ENCODE data around the gene ARHGEF7. TPM values are rescaled to one million over a fixed set of nuclear protein-coding genes. Genes with fewer than 3 reads are reported as not detected.
A peak's percentile ranks its signal among the peaks of the same experiment; 100 is the strongest.

Gene ARHGEF7
- polyA plus RNA-seq, 3 donors from 2014 or later: 7.8 to 16.4 (median 7.9) TPM

DNA sequence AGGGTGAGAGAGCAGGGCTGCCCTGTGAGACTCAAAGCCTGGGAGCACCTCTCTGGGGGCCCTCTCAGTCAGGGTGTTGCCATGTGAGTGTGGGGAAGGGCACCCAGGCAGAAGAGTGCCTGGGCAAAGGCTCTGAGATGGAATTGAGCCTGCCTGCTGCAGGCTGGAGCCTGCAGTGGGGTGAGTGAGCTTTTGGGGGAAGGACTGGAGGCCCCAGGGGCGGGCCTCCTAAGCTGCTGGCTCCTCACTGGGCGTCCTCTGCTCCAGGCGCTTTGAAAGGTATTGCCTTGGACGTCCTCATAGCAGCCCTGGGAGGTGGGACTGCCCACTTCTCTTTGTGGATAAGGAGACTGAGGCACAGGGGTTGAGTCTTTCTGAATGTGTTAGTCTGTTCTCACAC is 60.3 kb downstream of the ARHGEF7 start:
- H3K27me3 Mint-ChIP-seq (ENCODE audit: low read depth in 3 of 3): peaks cover 4 to 8% (median 8%) of the 10 kb centered on the region in 3 donors
- peak overlapping the region in 1 of 5 donors; percentile 72 for H3K4me3 Mint-ChIP-seq
- no peak for DNase-seq
- peaks cover 70 to 93% of the 10 kb centered on the region in 2 donors for H3K4me1 Mint-ChIP-seq
- H3K36me3 Mint-ChIP-seq: peaks cover 0 to 11% (median 5%) of the 10 kb centered on the region in 3 donors
- peak overlapping the region; percentile 93 to 99 (median 98) for H3K27ac Mint-ChIP-seq
- H3K9me3 Mint-ChIP-seq: no peaks in the 10 kb centered on the region

DNA sequence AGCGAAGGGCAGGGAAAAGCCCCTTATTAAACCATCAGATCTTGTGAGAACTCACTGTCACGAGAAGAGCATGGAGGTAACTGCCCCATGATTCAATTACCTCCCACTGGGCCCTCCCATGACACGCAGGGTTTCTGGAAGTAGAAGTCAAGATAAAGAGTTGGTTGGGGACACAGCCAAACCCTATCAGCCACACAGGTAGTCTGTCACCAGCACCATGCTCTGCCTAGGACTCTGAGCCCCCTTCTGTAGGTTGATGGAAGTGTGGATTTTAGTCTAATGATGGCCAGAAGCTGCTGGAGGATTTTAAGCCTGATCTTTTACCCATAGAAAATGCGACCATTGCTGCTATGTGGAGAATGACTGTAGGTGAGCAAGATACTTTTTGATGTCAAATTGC is 60.8 kb downstream of the ARHGEF7 start:
- peaks cover 0 to 11% (median 5%) of the 10 kb centered on the region in 3 donors for H3K36me3 Mint-ChIP-seq
- peaks cover 4 to 8% (median 8%) of the 10 kb centered on the region in 3 donors for H3K27me3 Mint-ChIP-seq (ENCODE audit: low read depth in 3 of 3)
- H3K4me1 Mint-ChIP-seq: peaks cover 71 to 92% of the 10 kb centered on the region in 2 donors
- no peaks in the 10 kb centered on the region for H3K9me3 Mint-ChIP-seq
- DNase-seq: no peak
- peak overlapping the region; percentile 93 to 99 (median 98) for H3K27ac Mint-ChIP-seq
- peak overlapping the region in 4 of 5 donors; percentile 43 to 85 (median 78) for H3K4me3 Mint-ChIP-seq

DNA sequence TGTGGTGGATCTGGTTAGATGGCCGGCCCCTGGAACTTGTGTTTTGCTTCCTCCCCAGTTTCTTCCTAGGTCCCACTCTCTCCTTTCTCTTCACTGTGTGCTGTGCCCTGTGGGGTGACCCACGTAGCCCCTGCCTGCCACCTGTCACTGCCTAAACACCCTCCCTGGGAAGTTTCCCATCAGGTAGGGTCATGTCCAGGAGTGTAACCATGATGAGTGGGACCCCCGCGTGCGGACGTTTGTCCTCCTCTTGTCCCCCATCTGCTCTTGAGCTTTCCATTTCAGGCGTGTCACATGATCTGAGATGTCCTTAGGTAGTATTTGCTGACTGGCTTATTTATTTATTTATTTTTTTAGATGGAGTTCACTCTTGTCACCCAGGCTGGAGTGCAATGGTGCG is 61.3 kb downstream of the ARHGEF7 start:
- Mint-ChIP-seq H3K4me1 (peaks cover 73 to 92% of the 10 kb centered on the region in 2 donors), H3K4me3 (peak overlapping the region; percentile 43 to 85 (median 74)), H3K36me3 (peaks cover 0 to 11% (median 6%) of the 10 kb centered on the region in 3 donors), H3K27me3 (ENCODE audit: low read depth in 3 of 3) (peaks cover 4 to 8% (median 8%) of the 10 kb centered on the region in 3 donors), H3K9me3 (no peaks in the 10 kb centered on the region), H3K27ac (peak overlapping the region; percentile 93 to 99 (median 98))
- DNase-seq: no peak

DNA sequence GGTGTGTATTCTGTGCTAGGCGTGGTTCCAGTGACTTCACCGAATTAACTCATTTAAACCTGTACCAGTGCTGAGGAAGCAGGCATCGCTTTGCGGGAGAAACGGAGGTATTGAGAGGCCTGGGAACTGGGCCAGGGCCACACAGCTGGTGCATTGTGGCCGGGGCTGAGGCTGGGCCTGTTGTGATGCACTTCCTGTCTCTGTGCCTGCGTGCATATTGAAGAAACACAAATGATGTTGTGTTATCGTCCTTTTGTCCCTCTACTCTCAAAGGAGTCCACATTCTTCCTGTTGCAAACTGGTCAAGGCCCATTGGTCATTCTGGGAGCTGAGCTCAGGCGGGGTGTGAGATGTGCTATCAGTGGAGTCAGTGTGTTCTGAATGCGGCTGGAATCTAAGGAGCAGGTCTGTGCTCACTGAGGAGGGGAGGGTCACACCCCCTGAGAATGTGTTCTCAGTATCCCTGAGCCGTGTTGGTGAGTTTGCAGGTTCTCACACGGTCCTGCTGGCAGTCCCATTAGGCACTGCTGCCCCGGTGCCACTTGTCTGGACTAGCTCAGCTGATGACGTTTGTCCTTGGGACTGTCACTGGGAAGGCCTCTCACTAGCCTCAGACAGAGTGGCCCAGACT is 62.1 kb downstream of the ARHGEF7 start:
- Mint-ChIP-seq H3K9me3 (no peaks in the 10 kb centered on the region), H3K27ac (peak overlapping the region; percentile 93 to 99 (median 98)), H3K4me1 (peaks cover 70 to 88% of the 10 kb centered on the region in 2 donors), H3K36me3 (peaks cover 0 to 11% (median 8%) of the 10 kb centered on the region in 3 donors), H3K4me3 (peak overlapping the region; percentile 66 to 85 (median 74)), H3K27me3 (ENCODE audit: low read depth in 3 of 3) (peaks cover 5 to 8% (median 8%) of the 10 kb centered on the region in 3 donors)
- DNase-seq: peak; percentile 79 to 83 (median 82)

DNA sequence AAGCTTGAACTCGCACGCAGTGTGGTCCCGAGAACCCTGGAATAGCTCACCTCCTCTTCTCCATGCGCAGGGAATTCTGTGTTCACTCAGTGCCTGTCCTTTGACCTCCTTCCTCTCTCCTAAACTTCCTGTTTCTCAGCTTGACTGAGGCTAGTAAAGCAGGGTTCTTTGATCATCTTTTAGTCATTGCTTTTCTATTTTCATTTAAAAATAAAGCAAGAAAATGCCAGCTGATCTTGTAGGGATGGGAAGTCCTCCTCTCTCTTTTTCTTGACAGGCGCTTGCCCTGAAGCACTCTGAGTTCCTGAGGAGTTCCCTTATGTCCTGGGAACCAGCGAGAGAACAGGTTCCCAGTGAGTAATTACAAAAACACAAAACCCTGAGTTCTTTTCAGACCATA is 62.8 kb downstream of the ARHGEF7 start:
- peaks cover 0 to 11% (median 8%) of the 10 kb centered on the region in 3 donors for H3K36me3 Mint-ChIP-seq
- peaks cover 71 to 88% of the 10 kb centered on the region in 2 donors for H3K4me1 Mint-ChIP-seq
- H3K4me3 Mint-ChIP-seq: peak overlapping the region; percentile 32 to 85 (median 70)
- DNase-seq: no peak
- H3K27ac Mint-ChIP-seq: peak overlapping the region; percentile 93 to 99 (median 98)
- no peaks in the 10 kb centered on the region for H3K9me3 Mint-ChIP-seq
- peaks cover 5 to 8% (median 8%) of the 10 kb centered on the region in 3 donors for H3K27me3 Mint-ChIP-seq (ENCODE audit: low read depth in 3 of 3)

DNA sequence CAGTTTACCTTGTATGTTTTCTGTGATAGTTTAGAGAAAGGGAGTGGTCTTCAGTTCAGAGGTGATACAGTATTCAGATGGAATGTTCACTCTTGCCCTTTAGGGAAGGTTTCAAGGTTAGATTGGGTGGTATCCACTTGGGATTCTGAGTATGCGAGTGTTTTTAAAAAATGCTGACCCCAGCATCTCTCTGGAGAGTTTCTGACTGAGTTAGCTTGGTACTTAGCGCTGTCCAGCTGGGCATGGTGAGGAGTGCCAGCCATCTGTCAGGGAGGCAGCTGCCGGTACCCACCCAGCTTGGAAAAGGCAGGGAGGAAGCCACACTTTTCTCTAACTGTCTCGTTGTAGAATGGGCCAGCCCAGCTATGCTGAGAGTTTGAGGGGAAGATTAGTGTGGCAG is 63.3 kb downstream of the ARHGEF7 start:
- Mint-ChIP-seq H3K4me3 (peak overlapping the region in 1 of 5 donors; percentile 85), H3K27ac (peak overlapping the region; percentile 93 to 99 (median 98)), H3K27me3 (ENCODE audit: low read depth in 3 of 3) (peaks cover 9 to 12% (median 10%) of the 10 kb centered on the region in 3 donors), H3K4me1 (peaks cover 74 to 88% of the 10 kb centered on the region in 2 donors), H3K9me3 (no peaks in the 10 kb centered on the region), H3K36me3 (peaks cover 0 to 11% (median 8%) of the 10 kb centered on the region in 3 donors)
- DNase-seq: no peak

DNA sequence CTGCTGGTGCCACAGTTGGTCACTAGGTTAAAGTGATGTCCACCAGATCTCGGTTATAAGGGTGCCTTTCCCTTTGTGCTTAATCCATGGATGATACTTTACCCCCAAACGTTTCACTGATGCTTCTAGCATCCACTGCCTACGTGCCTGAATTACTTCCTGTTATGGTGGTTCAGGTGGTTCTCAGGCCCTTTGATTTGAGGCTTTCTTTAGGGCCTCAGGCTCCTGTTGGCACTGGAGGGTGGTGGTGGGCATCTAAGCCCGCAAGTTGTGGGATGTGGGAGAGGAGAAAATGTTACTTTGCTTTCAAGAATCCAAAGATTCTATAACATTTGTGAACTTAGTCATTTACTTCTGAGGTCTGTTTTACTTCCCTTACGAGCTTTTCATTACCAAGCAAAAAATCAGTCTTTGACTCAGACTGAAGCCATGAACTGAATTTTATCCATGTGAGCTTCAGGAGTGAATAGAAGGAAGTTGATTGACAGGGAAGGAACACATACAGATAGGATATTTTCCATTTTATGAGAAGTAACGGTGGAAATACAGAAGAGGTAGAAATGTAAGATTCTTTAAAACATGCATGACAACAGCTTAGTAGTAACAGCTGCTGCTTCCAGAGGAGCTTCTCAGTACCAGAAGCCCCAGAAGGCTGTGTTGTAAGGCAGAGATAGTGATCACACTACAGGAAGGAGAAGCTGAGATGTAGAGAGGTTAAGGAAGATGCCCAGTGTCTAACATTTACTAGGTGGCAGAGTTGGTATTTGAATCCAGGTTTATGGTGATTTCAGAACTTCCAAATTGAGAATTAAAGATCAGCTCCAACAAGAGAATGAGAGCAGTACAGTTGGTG is 65.0 kb downstream of the ARHGEF7 start:
- Mint-ChIP-seq H3K36me3 (peaks cover 0 to 8% (median under 1%) of the 10 kb centered on the region in 3 donors), H3K9me3 (no peaks in the 10 kb centered on the region), H3K27ac (peak overlapping the region; percentile 46 to 96 (median 64)), H3K4me3 (no peak overlapping the region), H3K27me3 (ENCODE audit: low read depth in 3 of 3) (peaks cover 16 to 22% (median 17%) of the 10 kb centered on the region in 3 donors), H3K4me1 (peaks cover 84 to 90% of the 10 kb centered on the region in 2 donors)
- DNase-seq: no peak

DNA sequence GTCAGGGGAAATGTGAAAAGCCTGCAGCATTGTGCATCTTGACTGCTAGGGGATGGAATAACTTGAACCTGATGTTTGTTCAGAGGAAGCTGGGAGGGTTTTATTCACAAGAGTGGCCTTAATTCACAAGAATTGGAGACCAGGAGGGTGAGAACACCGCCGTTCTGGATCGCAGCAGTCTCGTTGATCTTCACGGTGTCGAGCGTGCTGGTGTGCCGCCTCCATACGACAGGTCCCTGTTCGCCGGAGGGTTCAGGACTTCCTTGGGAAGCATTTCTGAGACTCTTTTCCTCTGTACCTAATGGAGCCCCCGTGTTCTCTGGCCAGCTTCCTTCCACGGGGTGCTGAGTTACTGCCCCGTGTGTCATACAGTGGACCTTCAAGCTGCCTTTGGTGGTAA is 66.9 kb downstream of the ARHGEF7 start:
- H3K27ac Mint-ChIP-seq: peak overlapping the region in 2 of 6 donors; percentile 92 to 96
- peaks cover 0 to 8% (median 0%) of the 10 kb centered on the region in 3 donors for H3K36me3 Mint-ChIP-seq
- peak overlapping the region in 1 of 5 donors; percentile 2 for H3K4me3 Mint-ChIP-seq
- no peaks in the 10 kb centered on the region for H3K9me3 Mint-ChIP-seq
- no peak for DNase-seq
- peaks cover 86 to 90% of the 10 kb centered on the region in 2 donors for H3K4me1 Mint-ChIP-seq
- H3K27me3 Mint-ChIP-seq (ENCODE audit: low read depth in 3 of 3): peaks cover 14 to 23% (median 17%) of the 10 kb centered on the region in 3 donors

DNA sequence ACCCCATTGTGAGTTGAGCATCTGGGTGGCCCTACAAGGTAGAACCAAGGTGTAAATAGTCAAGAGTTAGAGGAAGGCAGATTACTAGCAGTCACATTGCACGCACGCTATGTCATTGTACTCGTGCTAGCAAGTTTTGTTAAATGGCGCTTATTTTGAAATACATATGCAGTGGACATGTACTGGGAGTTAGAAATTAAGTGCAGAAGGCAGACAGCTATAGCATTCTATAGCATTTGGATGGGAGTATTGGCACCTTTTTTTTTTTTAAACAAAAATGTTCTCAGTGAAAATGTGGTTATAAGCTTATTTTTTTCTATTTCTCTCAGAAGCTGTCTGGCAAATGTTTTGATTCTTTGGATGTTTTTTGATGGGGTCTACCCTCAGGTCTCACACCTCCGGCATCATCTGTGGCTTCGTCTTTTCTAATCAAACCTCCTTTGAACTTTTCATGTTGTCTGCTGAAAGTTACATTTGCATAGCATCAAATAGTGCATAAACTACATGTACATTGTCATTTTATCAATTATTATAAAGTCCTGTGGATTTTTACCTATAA is 68.1 kb downstream of the ARHGEF7 start:
- Mint-ChIP-seq H3K9me3 (no peaks in the 10 kb centered on the region), H3K36me3 (peaks cover 0 to 8% (median 0%) of the 10 kb centered on the region in 3 donors), H3K27me3 (ENCODE audit: low read depth in 3 of 3) (peaks cover 14 to 20% (median 14%) of the 10 kb centered on the region in 3 donors), H3K4me1 (peaks cover 86 to 90% of the 10 kb centered on the region in 2 donors), H3K4me3 (peak overlapping the region; percentile 4 to 90 (median 76)), H3K27ac (peak overlapping the region; percentile 6 to 96 (median 92))
- peak; percentile 44 to 64 (median 63) for DNase-seq

DNA sequence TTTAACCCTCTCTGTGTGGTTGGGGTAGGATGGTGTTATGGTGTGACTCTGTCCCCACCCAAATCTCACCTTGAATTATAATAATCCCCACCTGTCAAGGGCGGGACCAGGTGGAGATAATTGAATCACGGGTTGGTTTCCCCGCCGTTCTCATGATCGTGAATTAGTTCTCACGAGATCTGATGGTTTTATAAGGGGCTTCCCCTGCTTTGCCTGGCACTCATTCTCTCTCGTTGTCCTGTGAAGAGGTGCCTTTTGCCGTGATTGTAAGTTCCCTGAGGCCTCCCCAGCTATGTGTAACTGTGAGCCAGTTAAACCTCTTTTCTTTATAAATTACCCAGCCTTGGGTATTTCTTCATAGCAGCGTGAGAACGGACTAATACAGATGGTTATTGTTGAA is 68.8 kb downstream of the ARHGEF7 start:
- Mint-ChIP-seq H3K9me3 (no peaks in the 10 kb centered on the region), H3K36me3 (peaks cover 0 to 8% (median 0%) of the 10 kb centered on the region in 3 donors), H3K27ac (peak overlapping the region; percentile 89 to 96 (median 92)), H3K27me3 (ENCODE audit: low read depth in 3 of 3) (peaks cover 14 to 19% (median 18%) of the 10 kb centered on the region in 3 donors), H3K4me3 (peak overlapping the region; percentile 69 to 90 (median 81)), H3K4me1 (peaks cover 87 to 92% of the 10 kb centered on the region in 2 donors)
- no peak for DNase-seq

DNA sequence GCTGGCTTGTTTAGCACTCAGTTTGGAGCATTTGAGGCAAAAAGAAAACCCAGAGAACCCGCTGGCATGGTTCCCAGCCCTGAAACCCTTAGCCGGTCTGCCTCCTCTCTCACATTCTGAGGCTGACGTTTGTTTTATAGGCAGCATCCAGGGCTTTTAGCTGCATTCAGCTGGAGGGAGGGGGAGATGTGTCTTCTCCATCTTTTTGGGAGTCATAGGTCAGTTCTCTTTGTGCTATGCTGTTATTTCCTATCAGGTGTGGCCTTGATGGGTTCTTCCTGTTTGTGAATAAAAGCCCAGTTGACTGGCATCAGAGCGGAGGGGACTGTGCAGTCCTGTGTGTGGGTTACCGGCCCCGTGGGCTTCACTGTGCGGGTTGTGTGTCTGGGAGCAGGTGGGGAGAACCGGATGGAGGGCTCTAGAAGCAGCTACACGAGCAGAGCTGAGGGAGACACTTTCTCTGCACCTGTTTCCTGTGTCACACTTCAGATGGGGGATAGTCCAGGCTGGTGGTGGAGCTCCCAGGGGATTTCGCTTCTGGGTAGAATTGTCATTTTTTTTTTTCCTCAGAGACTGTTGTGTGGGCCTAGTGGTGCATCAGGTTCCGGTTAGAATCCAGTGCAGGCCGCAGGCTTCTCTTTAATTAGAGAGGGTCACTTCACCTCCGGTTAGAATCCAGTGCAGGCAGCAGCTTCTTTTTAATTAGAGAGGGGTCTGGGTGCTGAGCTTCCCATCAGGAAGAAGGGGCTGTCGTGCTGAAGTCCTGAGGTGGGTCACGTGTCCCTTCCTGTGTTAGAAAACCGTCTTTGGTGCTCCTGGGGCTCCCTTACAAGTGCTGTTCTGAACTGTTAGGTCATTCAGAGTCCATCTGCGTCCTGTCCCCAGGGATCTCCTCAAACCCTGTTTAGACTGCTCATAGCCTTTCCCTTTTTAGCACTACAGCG is 69.6 kb downstream of the ARHGEF7 start:
- H3K4me1 Mint-ChIP-seq: peaks cover 92 to 96% of the 10 kb centered on the region in 2 donors
- H3K4me3 Mint-ChIP-seq: peak overlapping the region; percentile 69 to 90 (median 81)

DNA sequence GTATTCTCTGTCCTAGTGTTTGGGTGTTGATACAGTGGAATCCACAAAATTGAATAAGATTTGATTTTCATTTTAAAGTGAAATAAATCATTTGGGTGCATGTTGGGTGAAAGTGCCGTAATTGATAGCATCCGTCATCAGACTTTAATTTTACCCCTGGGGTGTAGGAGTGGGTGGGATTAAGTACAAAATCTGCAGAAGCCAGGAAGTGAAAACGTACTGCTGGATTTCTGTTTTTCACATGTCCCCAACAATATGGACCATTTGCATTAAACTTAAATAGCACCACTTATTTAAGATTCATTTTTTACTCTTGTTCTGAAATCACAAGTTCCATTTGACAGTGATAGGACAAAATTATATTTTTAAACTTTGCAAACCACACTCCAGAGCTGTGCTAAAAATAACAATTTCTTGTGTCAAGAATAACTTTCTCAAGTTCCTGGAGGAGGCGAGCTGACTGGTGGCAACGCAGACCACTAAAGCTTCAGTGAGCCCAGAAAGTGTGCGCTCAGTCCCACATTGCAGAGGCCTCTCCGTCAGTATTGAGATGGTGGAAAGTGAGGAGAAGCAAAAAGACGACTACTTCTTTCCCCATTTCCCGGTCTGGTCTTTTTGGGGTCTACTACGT is 71.3 kb downstream of the ARHGEF7 start:
- peak overlapping the region; percentile 62 to 90 (median 76) for H3K4me3 Mint-ChIP-seq
- no peaks in the 10 kb centered on the region for H3K9me3 Mint-ChIP-seq
- peaks cover 0 to 2% (median 0%) of the 10 kb centered on the region in 3 donors for H3K36me3 Mint-ChIP-seq
- H3K4me1 Mint-ChIP-seq: peaks cover 96 to 97% of the 10 kb centered on the region in 2 donors
- peak overlapping the region; percentile 40 to 96 (median 67) for H3K27ac Mint-ChIP-seq
- DNase-seq: no peak
- peaks cover 20 to 32% (median 26%) of the 10 kb centered on the region in 3 donors for H3K27me3 Mint-ChIP-seq (ENCODE audit: low read depth in 3 of 3)

More for the DNA sequence above, 69.6 kb downstream of the ARHGEF7 start:
- peak; percentile 71 to 73 (median 72) for DNase-seq
- no peaks in the 10 kb centered on the region for H3K9me3 Mint-ChIP-seq
- peak overlapping the region; percentile 89 to 96 (median 92) for H3K27ac Mint-ChIP-seq
- peaks cover 20 to 26% (median 23%) of the 10 kb centered on the region in 3 donors for H3K27me3 Mint-ChIP-seq (ENCODE audit: low read depth in 3 of 3)
- H3K36me3 Mint-ChIP-seq: peaks cover 0 to 3% (median 0%) of the 10 kb centered on the region in 3 donors
